Smooth muscle cell (in vitro differentiated cells): ENCODE results near the gene CAPS. TPM values are rescaled to one million over a fixed set of nuclear protein-coding genes. Genes with fewer than 3 reads are reported as not detected.
A peak's percentile ranks its signal among the peaks of the same experiment; 100 is the strongest.

ENCODE experiments used
- DNase-seq: peaks from one replicate; lab custom pipeline; 2025; ENCODE audit not compliant: unreplicated experiment; lab: John Stamatoyannopoulos, UW
- H2AFZ ChIP-seq: fragments of 200-600 bp; sonication (generic); 2 replicates; pipeline ENCODE4 v1.6.0; 2016; ENCODE audit warnings: antibody characterized with exemption, low read depth, mild to moderate bottlenecking
- H3F3A ChIP-seq: fragments of 200-600 bp; sonication (generic); 2 replicates; pipeline ENCODE4 v1.6.0; 2017; ENCODE audit warnings: antibody characterized with exemption, low read depth
- H3K27ac ChIP-seq: fragments of 200-600 bp; sonication (generic); 2 replicates; pipeline ENCODE4 v1.5.1; 2016; ENCODE audit warnings: low read depth, mild to moderate bottlenecking
- H3K27me3 ChIP-seq: fragments of 200-600 bp; sonication (generic); 2 replicates; pipeline ENCODE4 v1.6.1; 2016; ENCODE audit warnings: low read depth, mild to moderate bottlenecking
- H3K36me3 ChIP-seq: fragments of 200-600 bp; sonication (generic); 2 replicates; pipeline ENCODE4 v1.5.1; 2016; ENCODE audit warnings: low read depth
- H3K4me1 ChIP-seq: fragments of 200-600 bp; sonication (generic); 2 replicates; pipeline ENCODE4 v1.5.1; 2016; ENCODE audit warnings: low read depth
- H3K4me2 ChIP-seq: fragments of 200-600 bp; sonication (generic); 2 replicates; pipeline ENCODE4 v1.6.0; 2016; ENCODE audit warnings: mild to moderate bottlenecking
- H3K4me3 ChIP-seq: fragments of 200-600 bp; sonication (generic); 2 replicates; pipeline ENCODE4 v1.5.1; 2016; ENCODE audit warnings: mild to moderate bottlenecking
- H3K79me2 ChIP-seq: fragments of 200-600 bp; sonication (generic); 2 replicates; pipeline ENCODE4 v1.6.0; 2016; ENCODE audit warnings: low read depth, mild to moderate bottlenecking
- H3K9ac ChIP-seq: fragments of 200-600 bp; sonication (generic); 2 replicates; pipeline ENCODE4 v1.6.0; 2016; ENCODE audit warnings: low read depth
- H3K9me3 ChIP-seq: fragments of 200-600 bp; sonication (generic); replicated peaks from 2 replicates; pipeline ENCODE4 v1.5.1; 2016; ENCODE audit warnings: low read depth
- H4K20me1 ChIP-seq: fragments of 200-600 bp; sonication (generic); 2 replicates; pipeline ENCODE4 v1.6.0; 2016; ENCODE audit warnings: low read depth
- WGBS: methylation state at CpG from one replicate; pipeline ENCODE4 v1.1.7; 2016; ENCODE audit warnings: low lambda C conversion rate; 5-methylcytosine and 5-hydroxymethylcytosine counted together
- polyA plus RNA-seq: library from polyadenylated mRNA; unstranded; fragments of >200 nt; fragmentation: Nextera tagmentation; extraction: Ambion mirVana; gene quantifications from 2 replicates; pipeline ENCODE4 v1.2.1, GENCODE V29; 2016
- total RNA-seq: library from RNA; depleted of rRNA; stranded (reverse); fragments of >200 nt; gene quantifications from 2 replicates; pipeline ENCODE4 v1.2.3, GENCODE V29; 2014
- TF ChIP-seq, protein P1 (sequence below): fragments of 200-600 bp; sonication (generic); IDR thresholded peaks from 2 replicates; pipeline ENCODE4 v1.5.1; 2017; ENCODE audit warnings: borderline replicate concordance, mild to moderate bottlenecking, antibody characterized with exemption; ENCODE audit not compliant: insufficient read depth, poor library complexity, severe bottlenecking

The CAPS gene
- total and polyA plus RNA-seq, 2 experiments from 2014 or later, result 5.1 to 17.3 TPM

DNA sequence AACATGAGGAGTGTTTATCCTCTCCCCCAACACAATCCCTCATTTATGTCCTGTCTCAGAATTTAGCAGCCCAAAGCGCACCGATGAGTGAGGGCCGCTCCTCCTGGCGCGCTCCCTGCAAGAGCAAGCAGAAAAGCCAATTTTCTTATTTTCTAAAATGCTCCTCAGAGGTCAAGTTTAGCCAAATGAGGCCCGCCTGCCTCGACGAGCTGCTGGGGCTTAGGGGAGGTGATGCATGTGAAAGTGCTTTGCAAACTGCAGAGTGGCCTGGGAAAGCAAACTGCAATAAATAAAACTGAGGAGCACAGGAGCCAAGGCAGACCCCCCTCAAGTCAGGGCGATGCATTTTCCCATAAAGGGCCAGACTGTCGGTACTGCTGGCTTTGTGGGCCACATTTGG, 29.0 kb downstream of the CAPS start:
- Histone ChIP-seq H3K27ac (peak overlapping the region; percentile 92), H3K36me3 (no peaks in the 10 kb centered on the region), H3F3A (peaks cover 16% of the 10 kb centered on the region), H3K9me3 (no peaks in the 10 kb centered on the region), H3K4me1 (peaks cover 21% of the 10 kb centered on the region), H3K9ac (peak overlapping the region; percentile 36), H2AFZ (no peak overlapping the region), H3K4me3 (no peak overlapping the region), H3K79me2 (peaks cover 57% of the 10 kb centered on the region), H3K4me2 (peak overlapping the region; percentile 73), H3K27me3 (no peaks in the 10 kb centered on the region), H4K20me1 (peaks cover 100% of the 10 kb centered on the region)
- no peak for DNase-seq
- TF ChIP-seq, protein P1, sequence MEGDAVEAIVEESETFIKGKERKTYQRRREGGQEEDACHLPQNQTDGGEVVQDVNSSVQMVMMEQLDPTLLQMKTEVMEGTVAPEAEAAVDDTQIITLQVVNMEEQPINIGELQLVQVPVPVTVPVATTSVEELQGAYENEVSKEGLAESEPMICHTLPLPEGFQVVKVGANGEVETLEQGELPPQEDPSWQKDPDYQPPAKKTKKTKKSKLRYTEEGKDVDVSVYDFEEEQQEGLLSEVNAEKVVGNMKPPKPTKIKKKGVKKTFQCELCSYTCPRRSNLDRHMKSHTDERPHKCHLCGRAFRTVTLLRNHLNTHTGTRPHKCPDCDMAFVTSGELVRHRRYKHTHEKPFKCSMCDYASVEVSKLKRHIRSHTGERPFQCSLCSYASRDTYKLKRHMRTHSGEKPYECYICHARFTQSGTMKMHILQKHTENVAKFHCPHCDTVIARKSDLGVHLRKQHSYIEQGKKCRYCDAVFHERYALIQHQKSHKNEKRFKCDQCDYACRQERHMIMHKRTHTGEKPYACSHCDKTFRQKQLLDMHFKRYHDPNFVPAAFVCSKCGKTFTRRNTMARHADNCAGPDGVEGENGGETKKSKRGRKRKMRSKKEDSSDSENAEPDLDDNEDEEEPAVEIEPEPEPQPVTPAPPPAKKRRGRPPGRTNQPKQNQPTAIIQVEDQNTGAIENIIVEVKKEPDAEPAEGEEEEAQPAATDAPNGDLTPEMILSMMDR, result no peak
- WGBS, result 56% methylated on average over 10 of the region's 10 CpGs

DNA sequence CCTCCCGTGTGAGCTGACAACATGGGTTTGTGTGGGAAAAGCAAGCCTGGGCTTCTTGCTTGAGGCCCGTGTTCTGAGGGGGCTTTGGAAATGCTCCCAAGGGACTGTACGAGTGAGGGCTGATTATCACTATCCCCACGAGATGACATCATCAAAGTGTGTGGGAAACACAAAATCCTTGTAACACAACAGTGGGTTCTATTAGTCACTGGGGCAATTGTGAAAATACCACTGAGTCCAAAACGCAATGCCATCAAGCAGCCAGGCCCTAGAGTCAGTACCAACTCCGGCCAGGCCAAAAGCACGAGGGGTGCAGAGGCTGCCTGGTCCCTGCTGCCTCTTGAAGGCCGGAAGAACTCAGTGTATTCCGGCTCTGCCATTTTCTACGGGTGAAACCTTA, 29.6 kb downstream of the CAPS start:
- peak; percentile 10 for DNase-seq
- H3K79me2 ChIP-seq, result peaks cover 51% of the 10 kb centered on the region
- no peaks in the 10 kb centered on the region for H3K36me3 ChIP-seq
- no peak overlapping the region for H2AFZ ChIP-seq
- peaks cover 26% of the 10 kb centered on the region for H3K4me1 ChIP-seq
- peaks cover 100% of the 10 kb centered on the region for H4K20me1 ChIP-seq
- TF ChIP-seq, protein P1, result no peak
- H3K4me2 ChIP-seq, result peak overlapping the region; percentile 73
- peak overlapping the region; percentile 92 for H3K27ac ChIP-seq
- peaks cover 20% of the 10 kb centered on the region for H3F3A ChIP-seq
- WGBS, result 47% methylated on average over 10 of the region's 10 CpGs
- no peaks in the 10 kb centered on the region for H3K27me3 ChIP-seq
- H3K9me3 ChIP-seq, result no peaks in the 10 kb centered on the region
- peak overlapping the region; percentile 36 for H3K9ac ChIP-seq
- no peak overlapping the region for H3K4me3 ChIP-seq

DNA sequence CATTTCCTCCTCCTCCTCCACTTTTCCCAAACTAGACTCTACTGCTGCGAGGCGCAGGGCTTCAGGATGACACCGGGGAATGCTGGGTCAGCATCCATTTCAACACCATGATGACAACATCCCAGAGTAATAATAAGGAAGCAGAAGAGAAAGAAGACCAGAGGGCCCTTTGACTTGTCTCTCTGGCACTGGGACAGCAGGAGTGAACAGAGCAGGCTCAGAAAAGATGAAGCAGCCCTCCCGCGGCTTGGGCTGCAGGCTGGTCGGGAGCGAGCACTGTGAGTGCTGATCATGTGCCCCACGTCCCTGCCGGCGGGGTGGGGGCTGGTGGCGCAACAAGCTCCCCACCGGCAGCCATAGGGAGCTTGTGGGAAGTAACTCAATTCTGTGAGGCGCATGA, 33.4 kb downstream of the CAPS start:
- no peak for DNase-seq
- Histone ChIP-seq H3F3A (peaks cover 24% of the 10 kb centered on the region), H3K36me3 (no peaks in the 10 kb centered on the region), H4K20me1 (peaks cover 100% of the 10 kb centered on the region), H2AFZ (no peak overlapping the region), H3K4me1 (peaks cover 58% of the 10 kb centered on the region), H3K9me3 (no peaks in the 10 kb centered on the region), H3K4me3 (no peak overlapping the region), H3K9ac (peak overlapping the region; percentile 3), H3K79me2 (peaks cover 59% of the 10 kb centered on the region), H3K4me2 (peak overlapping the region; percentile 65), H3K27me3 (no peaks in the 10 kb centered on the region), H3K27ac (peak overlapping the region; percentile 32)
- 49% methylated on average over 13 of the region's 13 CpGs for WGBS
- TF ChIP-seq, protein P1, result no peak
